Measurements from ENCODE around the gene CHMP4B.

CHMP4B gene

GRCh38 chr20:33827634-33828325 is 16.6 kb downstream of the CHMP4B start:
- peak overlapping the region; percentile 69 for H3K27ac ChIP-seq
- TF ChIP-seq ZFX (IDR thresholded peaks at IDR 0.05): no peak
- TF ChIP-seq CTCF (conservative IDR thresholded peaks at IDR 0.05): no peak

- TF ChIP-seq ZFX (IDR thresholded peaks at IDR 0.05) (no peak), CTCF (conservative IDR thresholded peaks at IDR 0.05) (no peak)
- peak overlapping the region; percentile 69; the same call in 1 of the 2 replicates for H3K27ac ChIP-seq
Observed at GRCh38 chr20:33828326-33828844, 17.2 kb downstream of the CHMP4B start.

- TF ChIP-seq CTCF (conservative IDR thresholded peaks at IDR 0.05) (no peak), ZFX (IDR thresholded peaks at IDR 0.05) (no peak)
- H3K27ac ChIP-seq: no peak overlapping the region
Observed at GRCh38 chr20:33828967-33829560, 17.9 kb downstream of the CHMP4B start.

GRCh38 chr20:33829636-33830035 is 18.5 kb downstream of the CHMP4B start:
- TF ChIP-seq CTCF (conservative IDR thresholded peaks at IDR 0.05): no peak
- no peak for TF ChIP-seq ZFX (IDR thresholded peaks at IDR 0.05)
- H3K27ac ChIP-seq: no peak overlapping the region

- TF ChIP-seq CTCF (conservative IDR thresholded peaks at IDR 0.05) (no peak), ZFX (IDR thresholded peaks at IDR 0.05) (no peak)
Observed at GRCh38 chr20:33830371-33830770, 19.2 kb downstream of the CHMP4B start.

GRCh38 chr20:33832103-33832804 is 21.1 kb downstream of the CHMP4B start:
- TF ChIP-seq CTCF (conservative IDR thresholded peaks at IDR 0.05) (no peak), ZFX (IDR thresholded peaks at IDR 0.05) (no peak)

More at GRCh38 chr20:33830371-33830770, 19.2 kb downstream of the CHMP4B start:
- no peak overlapping the region for H3K27ac ChIP-seq

GRCh38 chr20:33833333-33833732 is 22.2 kb downstream of the CHMP4B start:
- H3K27ac ChIP-seq: no peak overlapping the region
- TF ChIP-seq ZFX (IDR thresholded peaks at IDR 0.05) (no peak), CTCF (conservative IDR thresholded peaks at IDR 0.05) (no peak)

More at GRCh38 chr20:33832103-33832804, 21.1 kb downstream of the CHMP4B start:
- no peak overlapping the region for H3K27ac ChIP-seq
